ENCODE data around the gene FBXO9. TPM values are rescaled to one million over a fixed set of nuclear protein-coding genes. Genes with fewer than 3 reads are reported as not detected.
A peak's percentile ranks its signal among the peaks of the same experiment; 100 is the strongest.

The FBXO9 gene
- total and polyA plus RNA-seq, 2 of the 8 experiments (the other 6 are each of a cell fraction or from before 2014, with no cell fraction given): 41.3 to 50.9 TPM

GRCh38 chr6:53070806-53071205 is 5.6 kb downstream of the FBXO9 start:
- no peaks in the 10 kb centered on the region for H3K79me2 ChIP-seq (ENCODE audit: control insufficient read depth in 1 of 2, insufficient read depth in 2 of 2, low read length in 2 of 2)
- no peak overlapping the region for H3K4me3 ChIP-seq (ENCODE audit: extremely low read depth in 1 of 4, insufficient read depth in 2 of 4, low read depth in 3 of 4, low read length in 4 of 4)

More at GRCh38 chr6:53070806-53071205, 5.6 kb downstream of the FBXO9 start:
- H3K9me3 ChIP-seq (ENCODE audit: insufficient read depth in 2 of 2, low read depth in 1 of 2, low read length in 1 of 2): no peaks in the 10 kb centered on the region
- H2BK15ac ChIP-seq (ENCODE audit: low read length): no peak overlapping the region
- no peak overlapping the region for H2AK5ac ChIP-seq (ENCODE audit: low read depth, low read length)
- H3K23me2 ChIP-seq (ENCODE audit: low read depth, low read length): peaks cover 4% of the 10 kb centered on the region; the same call in 1 of the 2 replicates
- H3K27ac ChIP-seq (ENCODE audit: low read depth, low read length): no peak overlapping the region
- no peak overlapping the region for H2BK5ac ChIP-seq (ENCODE audit: low read depth, low read length)
- H3K36me3 ChIP-seq (ENCODE audit: control insufficient read depth in 2 of 4, insufficient read depth in 4 of 4, low read length in 3 of 4): peaks cover 0 to 15% (median 8%) of the 10 kb centered on the region in 4 experiments; a peak in 4 of 8 replicates
- no peaks in the 10 kb centered on the region for H3K27me3 ChIP-seq (replicated peaks in 1 of 4; ENCODE audit: control insufficient read depth in 3 of 4, extremely low read depth in 1 of 4, insufficient read depth in 3 of 4, low read length in 3 of 4)
- no peak overlapping the region for H3K14ac ChIP-seq (ENCODE audit: insufficient read length)
- H2BK12ac ChIP-seq (ENCODE audit: low read depth, low read length): no peak overlapping the region
- no peak overlapping the region for H4K91ac ChIP-seq (replicated peaks; ENCODE audit: insufficient read length, low read length)
- POLR2A ChIA-PET (ENCODE audit: partially characterized antibody): no interaction called here
- DNase-seq (ENCODE audit: low read depth in 1 of 2, low spot score in 2 of 2): no peak
- H3K56ac ChIP-seq (replicated peaks; ENCODE audit: insufficient read length, low read depth, low read length): no peak overlapping the region
- H4K8ac ChIP-seq (ENCODE audit: extremely low read depth, insufficient read depth, low read length): no peak overlapping the region
- no peak overlapping the region for H2AFZ ChIP-seq (ENCODE audit: low read length)
- no peak overlapping the region for H2BK120ac ChIP-seq (replicated peaks; ENCODE audit: low read depth, low read length)
- no peak overlapping the region for H4K5ac ChIP-seq (ENCODE audit: insufficient read length, low read depth, low read length)
- H3K79me1 ChIP-seq (ENCODE audit: low read depth, low read length): no peaks in the 10 kb centered on the region
- peaks cover 2 to 5% of the 10 kb centered on the region in 2 experiments for H4K20me1 ChIP-seq (replicated peaks in 1 of 2; ENCODE audit: control insufficient read depth in 1 of 2, insufficient read depth in 2 of 2, low read length in 2 of 2)
- H2BK20ac ChIP-seq (ENCODE audit: low read length): no peak overlapping the region
- WGBS, 2 experiments (ENCODE audit: extremely low coverage in 1 of 2, insufficient coverage in 1 of 2, insufficient read length in 1 of 2, insufficient replicate concordance in 2 of 2, low coverage in 1 of 2, low lambda C conversion rate in 2 of 2, missing lambda C conversion rate in 1 of 2): 96% methylated on average over 1 of the region's 1 CpG; no CpG with 5 or more reads in 1 of the 2 experiments
- no peak overlapping the region for H3K4ac ChIP-seq (replicated peaks; ENCODE audit: insufficient read length, low read depth, low read length)
- H3K23ac ChIP-seq (ENCODE audit: insufficient read length): no peak overlapping the region
- TF ChIP-seq HDAC2 (IDR thresholded peaks at IDR 0.05; ENCODE audit: borderline replicate concordance in 1 of 2, low read depth in 2 of 2, low read length in 2 of 2) (no peak), CTCF (IDR thresholded peaks at IDR 0.05; ENCODE audit: control extremely low read depth in 1 of 3, insufficient read depth in 1 of 3, low read depth in 1 of 3, low read length in 3 of 3) (no peak), JUN (IDR thresholded peaks at IDR 0.05; ENCODE audit: low read depth, low read length) (no peak), POLR2A (IDR thresholded peaks at IDR 0.05; ENCODE audit: control extremely low read depth in 1 of 2, low read depth in 2 of 2, low read length in 2 of 2) (no peak), RAD21 (IDR thresholded peaks at IDR 0.05 in 1 of 2, conservative IDR thresholded peaks at IDR 0.05 in 1 of 2; ENCODE audit: low read depth in 2 of 2, low read length in 2 of 2) (peak in 1 of 2 experiments; percentile 19; a peak in 2 of 4 replicates)
- FAIRE-seq: no peak
- no peak overlapping the region for H3K18ac ChIP-seq (ENCODE audit: extremely low read depth, low read length)
- no peak overlapping the region for H3K4me2 ChIP-seq (ENCODE audit: insufficient read depth in 1 of 2, low read depth in 2 of 2, low read length in 2 of 2)
- H3K4me1 ChIP-seq (replicated peaks in 1 of 4; ENCODE audit: control insufficient read depth in 3 of 4, insufficient read depth in 4 of 4, low read length in 3 of 4): peaks cover 0 to 3% (median 0%) of the 10 kb centered on the region in 4 experiments; a peak in 1 of 7 replicates
- CTCF ChIA-PET (ENCODE audit: partially characterized antibody): no interaction called here
- H3K9ac ChIP-seq (replicated peaks in 1 of 4; ENCODE audit: extremely low read depth in 1 of 4, low read depth in 3 of 4, low read length in 3 of 4): no peak overlapping the region
